T-cell (primary cell): ENCODE results near the gene NTNG2. TPM values are rescaled to one million over a fixed set of nuclear protein-coding genes. Genes with fewer than 3 reads are reported as not detected.

Experiments
- ATAC-seq, 4 experiments: fragments of 200-7000 bp in 3 of 4; fragments of 150-1000 bp in 1 of 4; cut with Tn5 transposase; replicated peaks in 1 of 4; 1 replicate in 3 of 4; 2 replicates in 1 of 4; pipeline ENCODE4 v1.10.0; 2021; ENCODE audit warnings: moderate library complexity in 3 of 4, mild to moderate bottlenecking in 2 of 4, moderate number of reproducible peaks in 1 of 4
- CTCF ChIA-PET, 2 donors: fragments of 300-600 bp; sonication (Branson Sonifier 250); formaldehyde crosslinking; loops; one replicate each; lab custom pipeline; 2022; ENCODE audit warnings: antibody characterized with exemption in 2 of 2; lab: Charles Lee
- POLR2A ChIA-PET, 2 donors: fragments of 300-600 bp; sonication (Branson Sonifier 250); formaldehyde crosslinking; loops; one replicate each; lab custom pipeline; 2022; ENCODE audit warnings: antibody characterized with exemption in 2 of 2; lab: Charles Lee
- DNase-seq, 35 experiments: peaks; one replicate each; pipeline versions ENCODE4 v3.0.0 to v3.0.0-alpha.2; 2013 to 2023
- H3K27ac ChIP-seq: one replicate; pipeline ENCODE4 v1.5.1; 2013; ENCODE audit warnings: low read length
- H3K27me3 ChIP-seq, 2 experiments: replicated peaks in 1 of 2; 1 replicate in 1 of 2; 2 replicates in 1 of 2; pipeline versions ENCODE4 v1.6.1 to v1.7.0; 2013; ENCODE audit warnings: low read length in 1 of 2, mixed read lengths in 1 of 2; ENCODE audit not compliant: control insufficient read depth in 2 of 2, insufficient read depth in 2 of 2; ENCODE audit errors: extremely low read depth in 1 of 2
- H3K36me3 ChIP-seq, 2 donors: 1 replicate in 1 of 2; 2 replicates in 1 of 2; pipeline versions ENCODE4 v1.6.1 to v1.7.0; 2013; ENCODE audit warnings: low read length in 1 of 2; ENCODE audit not compliant: control insufficient read depth in 2 of 2, insufficient read depth in 1 of 2; ENCODE audit errors: extremely low read depth in 1 of 2
- H3K4me1 ChIP-seq, 2 experiments: 1 replicate in 1 of 2; 2 replicates in 1 of 2; pipeline versions ENCODE4 v1.6.1 to v1.7.0; 2013; ENCODE audit warnings: low read length in 2 of 2, mixed read lengths in 1 of 2; ENCODE audit not compliant: insufficient read depth in 2 of 2, control insufficient read depth in 1 of 2; ENCODE audit errors: extremely low read depth in 1 of 2
- H3K4me3 ChIP-seq, 2 donors: 1 replicate in 1 of 2; 2 replicates in 1 of 2; pipeline versions ENCODE4 v1.5.1 to v1.7.0; 2013; ENCODE audit warnings: mild to moderate bottlenecking in 2 of 2, low read length in 1 of 2, moderate library complexity in 1 of 2; ENCODE audit not compliant: control insufficient read depth in 1 of 2; ENCODE audit errors: extremely low read depth in 1 of 2
- H3K9me3 ChIP-seq: 2 replicates; pipeline ENCODE4 v1.7.0; 2013
- H3K27ac Mint-ChIP-seq, 2 donors: one replicate each; pipeline ENCODE4 v1.8.0; 2020 to 2021; ENCODE audit warnings: mild to moderate bottlenecking in 2 of 2, mixed read lengths in 2 of 2
- H3K27me3 Mint-ChIP-seq, 2 donors: one replicate each; pipeline ENCODE4 v1.8.0; 2021 to 2022; ENCODE audit warnings: mixed read lengths in 2 of 2
- H3K36me3 Mint-ChIP-seq: one replicate; pipeline ENCODE4 v1.8.0; 2021; ENCODE audit warnings: mixed read lengths
- H3K4me1 Mint-ChIP-seq, 3 donors: one replicate each; pipeline ENCODE4 v1.8.0; 2020 to 2022; ENCODE audit warnings: mixed read lengths in 3 of 3, mild to moderate bottlenecking in 1 of 3
- H3K4me3 Mint-ChIP-seq, 3 donors: one replicate each; pipeline ENCODE4 v1.8.0; 2020 to 2022; ENCODE audit warnings: mild to moderate bottlenecking in 3 of 3, mixed read lengths in 3 of 3, moderate library complexity in 3 of 3
- H3K9me3 Mint-ChIP-seq, 3 donors: one replicate each; pipeline ENCODE4 v1.8.0; 2020 to 2022; ENCODE audit warnings: mixed read lengths in 3 of 3
- WGBS: methylation state at CpG from one replicate; pipeline ENCODE4 v1.1.5; 2013; ENCODE audit warnings: missing lambda C conversion rate; ENCODE audit not compliant: insufficient coverage; 5-methylcytosine and 5-hydroxymethylcytosine counted together
- total RNA-seq, 35 experiments: library from RNA in 6 of 35; stranded (reverse) in 6 of 35; fragments of 120-200 nt in 1 of 35; gene quantifications; one replicate each; pipeline versions ENCODE4 v1.2.1 to v1.2.4 and lab custom pipeline; 2013 to 2026

NTNG2 gene
- total RNA-seq, 5 donors from 2014 or later (not counting 1 experiment from before 2014, with no cell fraction given): 4.8 to 14.1 (median 7.8) TPM

DNA sequence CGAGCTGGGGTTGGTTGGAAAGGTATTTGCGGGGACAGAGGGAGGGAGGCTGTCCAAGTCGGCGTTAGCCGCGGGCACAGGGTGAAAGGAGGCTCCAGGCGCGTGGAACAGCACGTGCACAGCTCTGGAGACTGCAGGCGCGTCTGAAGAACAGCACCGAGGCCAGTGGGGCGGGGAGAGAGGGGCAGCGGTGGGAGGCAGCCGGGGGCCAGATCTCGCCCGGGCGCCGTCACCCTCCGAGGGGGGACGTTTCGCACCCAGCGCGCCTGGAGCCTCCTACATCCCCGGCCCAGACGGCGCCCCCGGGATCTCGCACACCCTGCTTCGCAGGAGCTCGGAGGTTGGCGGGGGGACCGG, 79.6 kb downstream of the NTNG2 start:
- Histone ChIP-seq H3K9me3 (no peaks in the 10 kb centered on the region), H3K4me3 (peak overlapping the region; percentile 73 to 74), H3K36me3 (no peaks in the 10 kb centered on the region), H3K27ac (peak overlapping the region; percentile 34), H3K27me3 (peaks cover 0 to 33% of the 10 kb centered on the region in 2 experiments), H3K4me1 (peaks cover 0 to 31% of the 10 kb centered on the region in 2 experiments)
- Mint-ChIP-seq H3K9me3 (no peaks in the 10 kb centered on the region), H3K4me1 (peaks cover 8 to 15% (median 14%) of the 10 kb centered on the region in 3 donors), H3K36me3 (no peaks in the 10 kb centered on the region), H3K27ac (peak overlapping the region; percentile 84 to 96), H3K4me3 (peak overlapping the region; percentile 94 to 96 (median 95)), H3K27me3 (peaks cover 0 to 10% of the 10 kb centered on the region in 2 donors)
- WGBS: 0% methylated on average over 29 of the region's 33 CpGs
- ATAC-seq (peak in 1 of 4 experiments; percentile 0), DNase-seq (no peak)
- ChIA-PET CTCF (interaction anchor here (0.6 to 1.2 kb wide), 9 partner anchors 11 to 1193 kb away, joined by 3 to 9 read pairs (median 4); partner anchors contain the start of gene MED27 (in 1 of the 2)), POLR2A (no interaction called here)

GRCh38 chr9:132241840-132242620, 80.2 kb downstream of the NTNG2 start:
- ChIA-PET CTCF (interaction anchor here in 1 of 2 donors (0.6 to 1.2 kb wide), 8 partner anchors 11 to 1194 kb away, joined by 3 to 9 read pairs (median 4); partner anchors contain the start of gene MED27), POLR2A (no interaction called here)
- H3K4me1 ChIP-seq: peaks cover 0 to 28% of the 10 kb centered on the region in 2 experiments
- peak overlapping the region; percentile 73 to 81 for H3K4me3 ChIP-seq
- no peaks in the 10 kb centered on the region for H3K9me3 ChIP-seq
- Mint-ChIP-seq H3K4me3 (peak overlapping the region; percentile 94 to 99 (median 96)), H3K27ac (peak overlapping the region; percentile 78), H3K36me3 (no peaks in the 10 kb centered on the region), H3K4me1 (peaks cover 8 to 13% (median 11%) of the 10 kb centered on the region in 3 donors), H3K27me3 (peaks cover 0 to 16% of the 10 kb centered on the region in 2 donors), H3K9me3 (no peaks in the 10 kb centered on the region)
- H3K36me3 ChIP-seq: no peaks in the 10 kb centered on the region
- ATAC-seq (peak in 1 of 4 experiments; percentile 2), DNase-seq (peak in 32 of 35 experiments; percentile 22 to 76 (median 46))
- no peak overlapping the region for H3K27ac ChIP-seq
- H3K27me3 ChIP-seq: peaks cover 0 to 33% of the 10 kb centered on the region in 2 experiments
- WGBS: under 1% methylated on average over 80 of the region's 81 CpGs

DNA sequence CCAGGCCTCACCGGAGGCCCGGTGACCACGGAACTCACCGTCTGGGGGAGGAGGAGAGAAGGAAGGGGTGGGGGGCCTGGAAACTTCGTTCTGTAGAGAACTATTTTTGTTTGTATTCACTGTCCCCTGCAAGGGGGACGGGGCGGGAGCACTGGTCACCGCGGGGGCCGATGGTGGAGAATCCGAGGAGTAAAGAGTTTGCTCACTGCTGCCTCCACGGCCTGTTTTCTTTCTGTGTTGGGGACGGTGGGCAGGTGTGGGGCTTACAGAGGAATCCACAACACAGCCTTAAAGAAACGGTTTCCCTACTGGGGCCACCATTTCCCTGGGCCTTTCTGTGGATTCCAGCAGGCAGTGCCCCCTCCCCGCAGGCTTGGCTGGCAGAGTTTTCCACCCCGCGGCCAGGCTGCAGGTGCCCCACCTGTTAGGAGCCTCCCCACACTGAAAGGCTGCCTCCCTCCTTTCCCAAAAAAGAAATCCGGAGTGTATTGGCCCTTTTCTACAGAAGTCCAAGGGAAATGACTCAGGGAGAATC, 80.8 kb downstream of the NTNG2 start:
- H3K9me3 Mint-ChIP-seq: no peaks in the 10 kb centered on the region
- H3K4me3 Mint-ChIP-seq: peak overlapping the region; percentile 89 to 99 (median 92)
- Histone ChIP-seq H3K27ac (no peak overlapping the region), H3K4me3 (peak overlapping the region; percentile 68 to 81), H3K27me3 (peaks cover 0 to 33% of the 10 kb centered on the region in 2 experiments), H3K9me3 (no peaks in the 10 kb centered on the region), H3K36me3 (no peaks in the 10 kb centered on the region), H3K4me1 (peaks cover 0 to 28% of the 10 kb centered on the region in 2 experiments)
- no peak for ATAC-seq
- ChIA-PET POLR2A (no interaction called here), CTCF (no interaction called here)
- peaks cover 8 to 13% (median 11%) of the 10 kb centered on the region in 3 donors for H3K4me1 Mint-ChIP-seq
- no peak for DNase-seq
- peak overlapping the region; percentile 78 for H3K27ac Mint-ChIP-seq
- WGBS: 32% methylated on average over 6 of the region's 18 CpGs
- H3K27me3 Mint-ChIP-seq: peaks cover 0 to 19% of the 10 kb centered on the region in 2 donors
- no peaks in the 10 kb centered on the region for H3K36me3 Mint-ChIP-seq

DNA sequence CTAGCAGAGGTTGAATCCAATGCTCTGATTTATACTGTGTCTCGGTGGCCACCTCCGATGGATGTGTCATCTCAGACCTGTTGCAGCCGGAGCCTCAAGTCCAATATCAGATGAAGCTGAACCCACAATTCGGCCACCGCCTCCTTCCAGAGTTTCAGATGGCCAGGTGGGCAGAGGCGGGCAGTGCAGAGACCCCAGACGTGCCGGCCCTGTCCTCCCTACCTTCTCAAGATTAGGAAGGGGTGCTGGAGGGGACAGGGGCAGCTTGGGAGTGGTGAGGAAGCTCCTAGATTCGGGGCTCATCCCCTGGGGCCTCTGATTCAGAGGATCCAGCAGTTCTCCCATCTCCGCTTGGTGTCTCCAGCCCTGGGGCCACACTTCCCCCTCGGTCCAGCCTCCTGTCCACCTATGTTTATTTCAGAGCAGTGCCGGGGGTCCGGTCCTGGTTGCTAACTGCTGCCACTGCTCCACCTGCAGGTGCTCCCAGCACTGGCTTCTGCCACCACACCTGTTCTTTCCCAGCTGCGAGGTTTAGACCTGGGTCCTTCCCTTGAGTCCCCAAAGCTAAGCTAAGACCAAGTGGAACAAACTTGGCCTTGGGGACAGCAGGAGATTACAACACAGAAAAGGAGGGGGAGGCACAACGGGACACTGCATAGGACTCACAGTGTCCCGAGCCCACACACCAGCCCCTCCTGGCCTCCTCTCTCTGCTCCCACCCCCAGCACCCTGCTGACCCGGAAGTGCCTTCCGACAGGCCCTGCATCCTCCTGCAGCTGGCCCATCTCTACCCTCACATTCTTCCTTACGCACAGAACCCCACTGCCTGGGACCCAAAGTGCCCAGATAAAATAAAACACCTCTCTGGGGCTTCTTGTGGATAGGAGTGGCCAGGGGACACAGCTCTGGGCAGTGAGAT, 81.6 kb downstream of the NTNG2 start:
- Histone ChIP-seq H3K27me3 (peaks cover 0 to 33% of the 10 kb centered on the region in 2 experiments), H3K27ac (no peak overlapping the region), H3K4me3 (no peak overlapping the region), H3K36me3 (no peaks in the 10 kb centered on the region), H3K9me3 (no peaks in the 10 kb centered on the region), H3K4me1 (peaks cover 0 to 28% of the 10 kb centered on the region in 2 experiments)
- peaks cover 8 to 13% (median 11%) of the 10 kb centered on the region in 3 donors for H3K4me1 Mint-ChIP-seq
- no peaks in the 10 kb centered on the region for H3K9me3 Mint-ChIP-seq
- H3K4me3 Mint-ChIP-seq: peak overlapping the region; percentile 89 to 99 (median 92)
- H3K27me3 Mint-ChIP-seq: peaks cover 0 to 20% of the 10 kb centered on the region in 2 donors
- peak overlapping the region in 1 of 2 donors; percentile 16 for H3K27ac Mint-ChIP-seq
- DNase-seq: no peak
- ChIA-PET CTCF (no interaction called here), POLR2A (no interaction called here)
- no peak for ATAC-seq
- 93% methylated on average over 10 of the region's 19 CpGs for WGBS
- H3K36me3 Mint-ChIP-seq: no peaks in the 10 kb centered on the region

DNA sequence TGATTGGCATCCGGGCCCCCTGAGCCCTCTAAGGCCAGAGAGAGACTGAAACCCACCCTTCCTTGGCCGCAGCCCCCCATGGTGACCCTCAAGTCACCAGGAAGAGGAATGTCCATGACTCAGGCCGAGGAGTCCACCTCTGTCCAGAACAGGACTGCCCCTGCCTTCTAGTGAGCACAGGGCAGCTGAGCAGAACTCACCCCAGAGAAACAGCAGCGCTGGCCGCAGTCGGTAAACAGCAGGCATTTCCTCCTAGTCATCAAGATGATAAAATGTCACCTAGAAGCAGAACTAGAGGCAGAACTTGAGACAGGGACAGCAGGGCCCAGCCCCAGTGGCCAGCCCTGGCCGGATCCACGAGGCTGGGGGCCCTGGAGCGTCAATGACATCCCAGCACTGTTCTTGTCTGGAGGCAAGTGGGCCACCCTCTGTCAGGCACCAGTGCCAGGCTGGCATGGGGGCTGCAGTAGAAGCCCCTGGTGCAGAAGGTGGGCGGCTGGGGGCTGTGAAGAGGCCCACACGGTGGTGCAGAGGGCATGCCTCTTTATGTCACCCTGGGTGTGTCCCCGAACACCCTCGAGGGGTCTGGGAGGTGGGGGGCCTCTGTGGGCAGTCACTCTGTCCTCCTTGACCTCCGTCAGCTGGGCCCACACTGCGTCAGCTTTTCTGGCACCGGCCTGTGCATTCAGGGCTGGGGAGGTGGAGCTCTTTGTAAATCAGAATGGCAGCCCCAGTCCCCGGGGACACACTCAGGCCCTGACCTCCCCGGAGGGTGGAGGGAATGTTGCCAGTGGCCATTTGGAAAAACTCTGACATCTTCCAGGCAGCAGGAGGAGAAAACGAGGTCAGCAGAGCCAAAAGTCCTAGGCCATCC, 83.0 kb downstream of the NTNG2 start:
- Mint-ChIP-seq H3K36me3 (no peaks in the 10 kb centered on the region), H3K9me3 (no peaks in the 10 kb centered on the region), H3K4me1 (peaks cover 8 to 11% (median 10%) of the 10 kb centered on the region in 3 donors), H3K27ac (no peak overlapping the region), H3K4me3 (peak overlapping the region in 1 of 3 donors; percentile 99), H3K27me3 (peaks cover 0 to 20% of the 10 kb centered on the region in 2 donors)
- no peaks in the 10 kb centered on the region for H3K9me3 ChIP-seq
- CTCF ChIA-PET: interaction anchor here in 1 of 2 donors (0.7 kb wide), 1 partner anchor 9 kb away, joined by 3 read pairs; no protein-coding TSS in a partner anchor
- H3K36me3 ChIP-seq: no peaks in the 10 kb centered on the region
- 75% methylated on average over 16 of the region's 19 CpGs for WGBS
- no peak for DNase-seq
- H3K27ac ChIP-seq: no peak overlapping the region
- POLR2A ChIA-PET: no interaction called here
- H3K4me1 ChIP-seq: peaks cover 0 to 24% of the 10 kb centered on the region in 2 experiments
- H3K27me3 ChIP-seq: peaks cover 0 to 38% of the 10 kb centered on the region in 2 experiments
- ATAC-seq: no peak
- no peak overlapping the region for H3K4me3 ChIP-seq
